Astrocyte (in vitro differentiated cells and primary cell): Measurements from ENCODE around the gene CMBL. TPM values are rescaled to one million over a fixed set of nuclear protein-coding genes. Genes with fewer than 3 reads are reported as not detected.

Experiments
- DNase-seq: peaks from one replicate; pipeline ENCODE4 v3.0.0-alpha.2; 2010; ENCODE audit warnings: low read depth
- FAIRE-seq: peaks from 2 replicates; lab custom pipeline; 2011; peaks lifted over from hg19 to GRCh38; lab: Jason Lieb, UNC
- H2AFZ ChIP-seq: 2 replicates; pipeline ENCODE4 v1.6.0; 2012; ENCODE audit warnings: low read depth, low read length, inconsistent platforms
- H3K27ac ChIP-seq: 2 replicates; pipeline ENCODE4 v1.5.1; 2011; ENCODE audit warnings: low read depth, low read length, inconsistent platforms
- H3K27me3 ChIP-seq: 2 replicates; pipeline ENCODE4 v1.6.0; 2011; ENCODE audit warnings: low read length, inconsistent platforms; ENCODE audit not compliant: insufficient read depth
- H3K36me3 ChIP-seq: 2 replicates; pipeline ENCODE4 v1.5.1; 2011; ENCODE audit warnings: low read length, inconsistent platforms; ENCODE audit not compliant: insufficient read depth
- H3K4me1 ChIP-seq: 2 replicates; pipeline ENCODE4 v1.5.1; 2011; ENCODE audit warnings: low read length, inconsistent platforms; ENCODE audit not compliant: insufficient read depth
- H3K4me2 ChIP-seq: 2 replicates; pipeline ENCODE4 v1.6.0; 2012; ENCODE audit warnings: low read length, inconsistent platforms
- H3K4me3 ChIP-seq: 2 replicates; pipeline ENCODE4 v1.5.1; 2011; ENCODE audit warnings: low read depth, mild to moderate bottlenecking, low read length, inconsistent platforms; ENCODE audit not compliant: insufficient read depth
- H3K79me2 ChIP-seq: 2 replicates; pipeline ENCODE4 v1.6.0; 2012; ENCODE audit warnings: mild to moderate bottlenecking, low read length, inconsistent platforms; ENCODE audit not compliant: insufficient read depth
- H3K9ac ChIP-seq: 2 replicates; pipeline ENCODE4 v1.6.0; 2012; ENCODE audit warnings: mild to moderate bottlenecking, low read length, inconsistent platforms
- H3K9me3 ChIP-seq: 2 replicates; pipeline ENCODE4 v1.5.1; 2012; ENCODE audit warnings: low read depth, mild to moderate bottlenecking, low read length, inconsistent platforms; ENCODE audit not compliant: insufficient read depth
- H4K20me1 ChIP-seq: 2 replicates; pipeline ENCODE4 v1.6.0; 2012; ENCODE audit warnings: low read length, inconsistent platforms; ENCODE audit not compliant: insufficient read depth
- H3K27ac Mint-ChIP-seq: one replicate; pipeline ENCODE4 v1.8.0; 2021; ENCODE audit warnings: mild to moderate bottlenecking, mixed read lengths; ENCODE audit not compliant: unreplicated experiment
- H3K27me3 Mint-ChIP-seq: one replicate; pipeline ENCODE4 v1.8.0; 2021; ENCODE audit warnings: low read depth, mixed read lengths; ENCODE audit not compliant: unreplicated experiment
- H3K36me3 Mint-ChIP-seq: one replicate; pipeline ENCODE4 v1.8.0; 2021; ENCODE audit warnings: low read depth, mixed read lengths; ENCODE audit not compliant: unreplicated experiment
- H3K4me1 Mint-ChIP-seq: one replicate; pipeline ENCODE4 v1.8.0; 2021; ENCODE audit warnings: low read depth, mixed read lengths; ENCODE audit not compliant: unreplicated experiment
- H3K4me3 Mint-ChIP-seq: one replicate; pipeline ENCODE4 v1.8.0; 2021; ENCODE audit warnings: mild to moderate bottlenecking, moderate library complexity, mixed read lengths; ENCODE audit not compliant: unreplicated experiment
- H3K9me3 Mint-ChIP-seq: one replicate; pipeline ENCODE4 v1.8.0; 2021; ENCODE audit warnings: mild to moderate bottlenecking, mixed read lengths; ENCODE audit not compliant: unreplicated experiment
- CTCF ChIP-seq: IDR thresholded peaks from 2 replicates; pipeline ENCODE4 v1.5.1; 2011; ENCODE audit warnings: low read depth, mild to moderate bottlenecking, inconsistent platforms, low read length, moderate library complexity; ENCODE audit not compliant: insufficient read depth
- EZH2 ChIP-seq: IDR thresholded peaks from 2 replicates; pipeline ENCODE4 v1.6.1; 2012; ENCODE audit warnings: mild to moderate bottlenecking, low read length, inconsistent platforms; ENCODE audit not compliant: insufficient read depth
- total RNA-seq: library from RNA; stranded (reverse); gene quantifications from 2 replicates; pipeline ENCODE4 v1.2.1, GENCODE V29; 2021

Gene CMBL
- total RNA-seq, 1 donor from 2014 or later, result 39.7 TPM

DNA sequence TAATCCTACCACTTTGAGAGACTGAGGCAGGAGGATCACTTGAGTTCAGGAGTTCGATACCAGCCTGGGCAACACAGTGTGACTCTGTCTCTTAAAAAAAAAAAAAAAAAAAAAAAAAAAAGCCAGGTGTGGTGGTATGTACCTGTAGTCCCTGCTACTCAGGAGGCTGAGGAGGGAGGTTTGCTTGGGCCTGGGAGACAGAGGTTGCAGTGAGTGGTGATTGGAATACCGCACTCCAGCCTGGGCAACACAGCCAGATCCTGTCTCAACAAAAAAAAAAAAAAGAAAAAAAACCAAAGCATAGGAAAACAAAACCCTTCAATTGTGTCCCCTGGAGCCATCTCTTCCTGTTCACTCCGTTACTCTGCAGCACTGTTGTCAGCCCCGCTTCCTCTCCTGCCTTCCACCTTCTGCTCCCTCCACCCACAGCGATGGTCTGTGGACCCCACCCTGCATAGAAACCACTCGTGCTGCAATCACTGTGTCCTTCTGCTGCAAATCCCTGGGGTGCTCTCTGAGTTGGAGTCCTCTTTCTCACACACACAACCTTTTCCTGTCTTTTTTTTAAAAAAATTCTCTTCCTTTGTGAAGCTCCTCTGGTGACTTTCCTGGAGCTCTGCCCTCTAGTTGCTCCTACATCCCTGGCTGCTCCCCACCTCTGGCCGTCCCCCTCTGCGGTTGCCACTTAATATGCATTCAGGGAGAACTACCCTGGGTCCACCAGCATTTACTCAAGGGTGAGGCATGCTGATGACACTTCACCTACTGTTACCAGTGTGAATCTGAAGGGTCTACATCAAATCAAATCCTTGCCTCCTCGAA lies 35.4 kb downstream of the CMBL start:
- TF ChIP-seq CTCF (no peak), EZH2 (no peak)
- H3K9me3 Mint-ChIP-seq, result peaks cover 5% of the 10 kb centered on the region
- H3K27me3 ChIP-seq, result no peaks in the 10 kb centered on the region
- no peak for FAIRE-seq
- no peak overlapping the region for H3K27ac ChIP-seq
- H4K20me1 ChIP-seq, result no peaks in the 10 kb centered on the region
- H3K36me3 Mint-ChIP-seq, result peaks cover 3% of the 10 kb centered on the region
- no peak overlapping the region for H3K27ac Mint-ChIP-seq
- no peak overlapping the region for H3K9ac ChIP-seq
- no peaks in the 10 kb centered on the region for H3K36me3 ChIP-seq
- peaks cover 28% of the 10 kb centered on the region for H3K4me1 Mint-ChIP-seq
- no peak overlapping the region for H3K4me3 Mint-ChIP-seq
- no peak overlapping the region for H3K4me3 ChIP-seq
- H3K4me2 ChIP-seq, result no peak overlapping the region
- no peak overlapping the region for H2AFZ ChIP-seq
- H3K9me3 ChIP-seq, result no peaks in the 10 kb centered on the region
- peaks cover 9% of the 10 kb centered on the region for H3K27me3 Mint-ChIP-seq
- no peak for DNase-seq
- H3K4me1 ChIP-seq, result peaks cover 2% of the 10 kb centered on the region
- no peaks in the 10 kb centered on the region for H3K79me2 ChIP-seq

DNA sequence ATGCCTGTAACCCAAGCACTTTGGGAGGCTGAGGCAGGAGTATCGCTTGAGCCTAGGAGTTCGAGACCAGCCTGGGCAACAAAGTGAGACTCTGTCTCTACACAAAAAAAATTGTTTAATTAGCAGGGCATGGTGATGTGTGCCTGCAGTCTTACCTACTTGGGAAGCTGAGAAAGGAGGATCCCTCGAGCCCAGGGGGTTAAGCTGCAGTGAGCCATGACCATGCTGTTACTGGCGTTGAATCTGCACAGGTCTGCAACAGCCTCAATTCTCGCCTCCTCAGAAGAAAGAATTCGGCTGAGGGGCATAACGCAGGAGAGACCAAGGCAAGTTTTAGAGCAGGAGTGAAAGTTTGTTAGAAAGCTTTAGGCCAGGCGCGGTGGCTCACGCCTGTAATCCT lies 39.6 kb downstream of the CMBL start:
- Mint-ChIP-seq H3K9me3 (peaks cover 3% of the 10 kb centered on the region), H3K4me1 (peaks cover 20% of the 10 kb centered on the region), H3K36me3 (peaks cover 13% of the 10 kb centered on the region), H3K4me3 (no peak overlapping the region), H3K27ac (no peak overlapping the region), H3K27me3 (peaks cover 9% of the 10 kb centered on the region)
- Histone ChIP-seq H3K9ac (no peak overlapping the region), H3K36me3 (peaks cover 19% of the 10 kb centered on the region), H3K27ac (no peak overlapping the region), H3K79me2 (no peaks in the 10 kb centered on the region), H3K4me2 (no peak overlapping the region), H3K27me3 (no peaks in the 10 kb centered on the region), H2AFZ (no peak overlapping the region), H4K20me1 (peaks cover 11% of the 10 kb centered on the region), H3K4me3 (no peak overlapping the region), H3K4me1 (peaks cover 6% of the 10 kb centered on the region), H3K9me3 (no peaks in the 10 kb centered on the region)
- TF ChIP-seq CTCF (no peak), EZH2 (no peak)
- DNase-seq (no peak), FAIRE-seq (no peak)

- DNase-seq (no peak), FAIRE-seq (no peak)
- Mint-ChIP-seq H3K4me1 (peaks cover 13% of the 10 kb centered on the region), H3K9me3 (no peaks in the 10 kb centered on the region), H3K27me3 (peaks cover 8% of the 10 kb centered on the region), H3K36me3 (peaks cover 21% of the 10 kb centered on the region), H3K4me3 (no peak overlapping the region), H3K27ac (peak overlapping the region; percentile 27)
- peaks cover 6% of the 10 kb centered on the region for H3K4me1 ChIP-seq
- no peak overlapping the region for H2AFZ ChIP-seq
- H3K79me2 ChIP-seq, result peaks cover 3% of the 10 kb centered on the region
- H3K9ac ChIP-seq, result no peak overlapping the region
- no peaks in the 10 kb centered on the region for H3K9me3 ChIP-seq
- peak overlapping the region; percentile 24 for H3K27ac ChIP-seq
- no peak overlapping the region for H3K4me2 ChIP-seq
- H3K4me3 ChIP-seq, result no peak overlapping the region
- no peaks in the 10 kb centered on the region for H3K27me3 ChIP-seq
- H3K36me3 ChIP-seq, result peaks cover 31% of the 10 kb centered on the region
- TF ChIP-seq EZH2, result no peak
- no peak for TF ChIP-seq CTCF
- H4K20me1 ChIP-seq, result peaks cover 22% of the 10 kb centered on the region
These were observed 40.9 kb downstream of the CMBL start for GRCh38 chr5:10266839-10267238.
